Measurements from ENCODE around the gene SLC25A17.
"Not testable (repeated sequence)": the region's sequence is repeated elsewhere in the genome, so short reads cannot be mapped to it uniquely, and the experiment has no call there.

Gene SLC25A17

GRCh38 chr22:40720538-40721256, 98.4 kb downstream of the SLC25A17 start:
- no peak for DNase-seq (ENCODE audit: low read depth in 1 of 2, low spot score in 1 of 2)

- not testable (repeated sequence) for DNase-seq (ENCODE audit: low read depth in 1 of 2, low spot score in 1 of 2)
Measured at GRCh38 chr22:40720156-40720537, 99.0 kb downstream of the SLC25A17 start.

Data from activated T-helper 1 cell treated with anti-CD3 and anti-CD28 coated beads, Interleukin-2, amount 50 U/mL, for 16 hours (primary cell).